ENCODE measurements around the gene BCL2L2.

BCL2L2 gene

DNA sequence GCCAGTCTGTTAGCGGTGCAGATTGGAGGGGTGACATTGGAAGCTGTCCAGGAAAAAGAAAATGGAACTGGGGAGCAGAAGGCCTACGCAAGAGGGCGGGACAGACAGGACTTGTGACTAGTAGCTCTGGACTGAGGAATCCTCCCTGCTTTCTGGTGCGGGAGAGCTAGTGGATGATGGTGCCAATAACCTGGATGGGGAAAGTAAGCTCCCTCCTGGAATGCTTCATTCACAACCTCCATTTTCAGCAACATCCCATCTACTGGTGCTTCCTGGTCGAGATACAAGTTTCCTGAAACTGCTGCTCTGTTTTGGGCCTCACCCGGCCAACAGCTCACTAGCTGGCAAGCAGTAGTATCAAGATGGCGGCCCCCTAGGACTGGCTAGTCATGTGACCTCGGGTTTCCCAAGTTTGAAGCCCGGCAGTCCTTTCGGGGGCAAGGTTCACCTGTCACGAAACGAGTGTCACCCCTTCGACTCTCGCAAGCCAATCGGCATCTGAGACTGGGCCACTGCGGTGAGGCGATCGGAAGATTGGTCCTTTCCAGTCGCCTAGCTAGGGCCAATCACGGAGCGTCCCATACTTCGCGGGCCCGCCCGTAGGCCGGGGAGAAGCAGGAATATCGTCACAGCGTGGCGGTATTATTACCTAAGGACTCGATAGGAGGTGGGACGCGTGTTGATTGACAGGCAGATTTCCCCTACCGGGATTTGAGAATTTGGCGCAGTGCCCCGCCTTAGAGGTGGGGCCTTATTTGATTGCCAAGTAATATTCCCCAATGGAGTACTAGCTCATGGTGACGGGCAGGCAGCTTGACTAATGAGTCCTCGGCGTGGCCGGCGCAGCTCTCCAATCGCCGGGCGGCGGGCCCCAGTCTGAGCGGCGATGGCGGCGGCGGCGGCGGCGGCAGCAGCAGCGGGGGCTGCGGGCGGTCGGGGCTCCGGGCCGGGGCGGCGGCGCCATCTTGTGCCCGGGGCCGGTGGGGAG, 14.2 kb downstream of the BCL2L2 start, which contains the start of gene PABPN1:
Gene PABPN1, plus strand, starts transcription at position 874 of the 988 bp plus-strand sequence. Its CDS starts 13 bp downstream, at position 887.
- DNase-seq (ENCODE audit: low read depth) = peak; percentile 100
- peak within 1 kb of the TSS; percentile 59 for H3K4me3 ChIP-seq (ENCODE audit: low read depth, low read length)
- TF ChIP-seq, protein P1, sequence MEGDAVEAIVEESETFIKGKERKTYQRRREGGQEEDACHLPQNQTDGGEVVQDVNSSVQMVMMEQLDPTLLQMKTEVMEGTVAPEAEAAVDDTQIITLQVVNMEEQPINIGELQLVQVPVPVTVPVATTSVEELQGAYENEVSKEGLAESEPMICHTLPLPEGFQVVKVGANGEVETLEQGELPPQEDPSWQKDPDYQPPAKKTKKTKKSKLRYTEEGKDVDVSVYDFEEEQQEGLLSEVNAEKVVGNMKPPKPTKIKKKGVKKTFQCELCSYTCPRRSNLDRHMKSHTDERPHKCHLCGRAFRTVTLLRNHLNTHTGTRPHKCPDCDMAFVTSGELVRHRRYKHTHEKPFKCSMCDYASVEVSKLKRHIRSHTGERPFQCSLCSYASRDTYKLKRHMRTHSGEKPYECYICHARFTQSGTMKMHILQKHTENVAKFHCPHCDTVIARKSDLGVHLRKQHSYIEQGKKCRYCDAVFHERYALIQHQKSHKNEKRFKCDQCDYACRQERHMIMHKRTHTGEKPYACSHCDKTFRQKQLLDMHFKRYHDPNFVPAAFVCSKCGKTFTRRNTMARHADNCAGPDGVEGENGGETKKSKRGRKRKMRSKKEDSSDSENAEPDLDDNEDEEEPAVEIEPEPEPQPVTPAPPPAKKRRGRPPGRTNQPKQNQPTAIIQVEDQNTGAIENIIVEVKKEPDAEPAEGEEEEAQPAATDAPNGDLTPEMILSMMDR (IDR thresholded peaks at IDR 0.05; ENCODE audit: low read depth, low read length, missing control alignments) = no peak
- in situ Hi-C loops (cut with HindIII; ENCODE audit: low sequenced_read_pairs) = no loop called here

DNA sequence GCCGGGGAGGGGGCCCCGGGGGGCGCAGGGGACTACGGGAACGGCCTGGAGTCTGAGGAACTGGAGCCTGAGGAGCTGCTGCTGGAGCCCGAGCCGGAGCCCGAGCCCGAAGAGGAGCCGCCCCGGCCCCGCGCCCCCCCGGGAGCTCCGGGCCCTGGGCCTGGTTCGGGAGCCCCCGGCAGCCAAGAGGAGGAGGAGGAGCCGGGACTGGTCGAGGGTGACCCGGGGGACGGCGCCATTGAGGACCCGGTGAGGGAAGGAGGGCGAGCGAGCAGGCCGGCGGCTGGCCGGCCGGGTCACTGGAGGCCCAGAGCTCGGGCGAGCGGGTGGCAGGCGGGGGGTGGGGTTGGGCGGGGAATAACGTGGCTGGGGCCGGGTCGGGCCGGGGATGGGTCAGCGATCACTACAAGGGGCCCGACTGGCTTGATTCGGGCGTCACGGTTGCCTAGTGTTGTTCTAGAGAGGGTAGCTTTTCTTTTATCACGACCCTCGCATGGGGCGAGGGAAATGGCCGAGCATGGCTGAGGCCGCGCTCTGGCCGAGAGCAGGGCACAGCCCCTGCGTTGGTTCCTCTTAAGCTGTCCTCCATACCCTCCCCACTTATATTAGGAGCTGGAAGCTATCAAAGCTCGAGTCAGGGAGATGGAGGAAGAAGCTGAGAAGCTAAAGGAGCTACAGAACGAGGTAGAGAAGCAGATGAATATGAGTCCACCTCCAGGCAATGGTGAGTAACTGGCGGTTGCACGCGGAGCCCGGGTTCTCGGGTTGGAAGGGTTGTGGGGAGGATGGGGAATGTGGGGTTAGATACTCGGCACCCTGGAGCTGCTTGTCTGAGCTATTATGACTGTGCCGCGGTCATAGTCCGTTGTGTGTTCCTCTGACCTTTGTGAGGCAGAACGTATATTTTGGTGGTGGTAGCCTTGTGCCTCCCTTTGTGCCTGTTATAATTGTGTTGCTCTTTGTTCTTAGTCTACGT, 15.2 kb downstream of the BCL2L2 start:
- in situ Hi-C loops (cut with HindIII; ENCODE audit: low sequenced_read_pairs) = no loop called here

DNA sequence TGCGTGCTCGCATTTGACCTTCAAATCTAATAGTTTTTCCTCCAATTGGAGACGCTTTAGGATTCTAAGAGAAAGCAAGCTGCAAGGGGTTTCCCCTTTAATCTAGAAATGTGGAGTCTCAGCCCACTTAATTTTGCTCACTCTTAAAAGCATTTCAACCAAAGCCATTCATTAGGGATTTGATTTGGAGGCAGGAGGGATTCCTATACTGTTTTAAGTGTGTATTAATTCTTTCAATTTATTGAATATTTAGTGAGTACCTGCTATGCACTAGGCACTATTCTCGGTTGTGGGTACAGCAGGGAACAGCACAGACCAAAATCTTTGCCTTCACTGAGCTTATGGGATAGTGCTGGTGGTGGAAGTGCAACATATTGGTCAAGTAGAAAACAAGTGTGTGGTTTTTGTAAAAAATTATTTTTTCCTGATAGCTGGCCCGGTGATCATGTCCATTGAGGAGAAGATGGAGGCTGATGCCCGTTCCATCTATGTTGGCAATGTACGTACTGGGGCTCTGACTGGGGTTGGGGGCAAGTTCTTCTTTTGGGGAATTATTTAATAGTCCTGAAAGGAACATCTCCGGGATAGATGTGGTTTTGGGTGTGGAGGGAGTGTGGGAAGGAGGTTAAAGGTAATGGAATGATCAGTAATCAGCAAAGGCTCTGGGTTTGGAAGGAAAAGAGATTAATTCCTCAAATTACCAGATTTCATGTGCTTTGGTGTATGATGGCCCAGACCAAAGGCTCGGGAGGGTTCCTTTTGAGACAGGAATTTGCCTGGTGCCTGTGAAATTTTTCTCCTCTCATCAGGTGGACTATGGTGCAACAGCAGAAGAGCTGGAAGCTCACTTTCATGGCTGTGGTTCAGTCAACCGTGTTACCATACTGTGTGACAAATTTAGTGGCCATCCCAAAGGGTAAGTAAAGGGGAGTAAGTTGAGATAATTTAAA, 16.2 kb downstream of the BCL2L2 start:
- in situ Hi-C loops (cut with HindIII; ENCODE audit: low sequenced_read_pairs) = no loop called here
- H3K4me3 ChIP-seq (ENCODE audit: low read depth, low read length) = peak overlapping the region; percentile 59
- no peak for DNase-seq (ENCODE audit: low read depth)
- TF ChIP-seq, protein P1 (IDR thresholded peaks at IDR 0.05; ENCODE audit: low read depth, low read length, missing control alignments) = no peak

More for the DNA sequence above, 15.2 kb downstream of the BCL2L2 start:
- TF ChIP-seq, protein P1 (IDR thresholded peaks at IDR 0.05; ENCODE audit: low read depth, low read length, missing control alignments) = no peak
- peak overlapping the region; percentile 59 for H3K4me3 ChIP-seq (ENCODE audit: low read depth, low read length)
- DNase-seq (ENCODE audit: low read depth) = no peak

DNA sequence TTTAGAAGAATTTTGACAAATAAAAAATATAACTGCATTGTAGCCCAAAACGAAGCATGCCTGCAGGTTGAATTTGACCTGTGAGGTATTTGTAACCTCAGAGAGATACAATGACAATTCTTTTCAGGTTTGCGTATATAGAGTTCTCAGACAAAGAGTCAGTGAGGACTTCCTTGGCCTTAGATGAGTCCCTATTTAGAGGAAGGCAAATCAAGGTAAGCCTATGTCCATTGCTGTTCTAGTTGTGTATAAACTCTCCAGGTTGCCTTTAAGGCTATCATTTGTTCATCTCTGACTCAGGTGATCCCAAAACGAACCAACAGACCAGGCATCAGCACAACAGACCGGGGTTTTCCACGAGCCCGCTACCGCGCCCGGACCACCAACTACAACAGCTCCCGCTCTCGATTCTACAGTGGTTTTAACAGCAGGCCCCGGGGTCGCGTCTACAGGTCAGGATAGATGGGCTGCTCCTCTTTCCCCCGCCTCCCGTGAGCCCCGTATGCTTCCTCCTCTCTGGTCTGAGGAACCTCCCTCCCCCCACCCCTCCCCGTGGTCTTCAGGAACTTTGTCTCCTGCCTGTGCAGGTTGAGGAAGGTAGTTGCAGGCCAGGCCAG, 17.3 kb downstream of the BCL2L2 start:
- in situ Hi-C loops (cut with HindIII; ENCODE audit: low sequenced_read_pairs) = no loop called here
- TF ChIP-seq, protein P1 (IDR thresholded peaks at IDR 0.05; ENCODE audit: low read depth, low read length, missing control alignments) = no peak
- H3K4me3 ChIP-seq (ENCODE audit: low read depth, low read length) = no peak overlapping the region
- no peak for DNase-seq (ENCODE audit: low read depth)

- in situ Hi-C loops (cut with HindIII; ENCODE audit: low sequenced_read_pairs) = no loop called here
- no peak overlapping the region for H3K4me3 ChIP-seq (ENCODE audit: low read depth, low read length)
- TF ChIP-seq, protein P1 (IDR thresholded peaks at IDR 0.05; ENCODE audit: low read depth, low read length, missing control alignments) = no peak
- no peak for DNase-seq (ENCODE audit: low read depth)
Observed at GRCh38 chr14:23324455-23324846, 17.8 kb downstream of the BCL2L2 start.
